GM18505 (cell line): ENCODE measurements around the gene RFTN1.

Source experiments
- ATAC-seq: cut with Tn5 transposase; IDR thresholded peaks from one replicate; pipeline ENCODE4 v1.9.1; 2021; ENCODE audit not compliant: unreplicated experiment
- POLR2A ChIP-seq: IDR thresholded peaks from 4 replicates; pipeline ENCODE4 v1.6.1; 2011; ENCODE audit warnings: borderline replicate concordance; ENCODE audit not compliant: insufficient read depth, insufficient read length; ENCODE audit errors: extremely low read depth

Gene RFTN1

GRCh38 chr3:16506451-16506850 lies 7.0 kb downstream of the RFTN1 start:
- no peak for ATAC-seq
- TF ChIP-seq POLR2A = no peak

DNA sequence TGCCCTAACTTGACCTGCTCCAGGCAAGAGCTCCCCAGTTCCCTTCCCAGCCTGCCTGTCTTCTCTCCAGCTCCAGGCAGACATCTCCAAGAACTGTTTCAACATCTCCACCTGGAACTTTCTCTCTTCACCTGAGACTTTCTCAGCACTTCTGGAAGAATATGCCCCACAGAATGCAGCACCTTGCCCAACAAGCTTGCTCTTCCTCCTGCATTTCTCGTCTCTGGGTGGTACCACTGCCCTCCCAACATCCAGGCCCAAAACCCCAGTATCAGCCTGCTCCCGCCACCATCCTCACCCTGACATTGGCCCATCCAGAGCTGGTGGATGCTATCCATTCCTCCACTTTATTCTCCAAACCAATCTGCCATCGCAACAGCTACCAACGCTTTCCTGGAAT lies 8.8 kb downstream of the RFTN1 start:
- ATAC-seq = no peak
- no peak for TF ChIP-seq POLR2A

- peak; percentile 35 for TF ChIP-seq POLR2A
- ATAC-seq = peak; percentile 80
These were observed 9.3 kb downstream of the RFTN1 start for GRCh38 chr3:16504242-16504641.

DNA sequence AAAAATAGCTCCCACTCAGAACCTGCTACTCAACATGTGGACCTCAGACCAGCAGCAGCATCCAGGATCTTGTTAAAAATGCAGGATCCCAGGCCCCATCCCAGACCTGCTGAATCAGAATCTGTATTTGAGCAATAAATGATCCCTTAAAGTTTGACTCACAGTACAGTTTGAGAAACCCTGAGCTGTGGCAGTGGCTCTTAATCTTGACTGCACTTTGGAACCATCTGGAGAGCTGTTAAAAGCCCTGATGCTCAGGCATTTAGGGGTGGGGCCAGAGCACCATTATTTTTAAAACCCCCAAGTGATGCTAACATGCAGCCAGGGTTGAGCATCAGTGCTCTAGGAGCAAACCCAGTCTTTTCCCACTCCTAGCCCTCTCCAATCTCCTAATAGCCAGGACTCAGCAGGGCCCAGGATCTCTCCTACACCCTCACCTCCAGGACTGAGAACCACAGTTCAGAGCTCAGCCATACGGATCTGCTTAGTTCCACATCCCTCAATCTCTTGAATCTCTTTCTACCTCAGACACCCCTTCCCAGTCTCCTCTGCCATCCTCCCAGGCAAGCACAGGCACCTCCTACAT lies 10.2 kb downstream of the RFTN1 start:
- no peak for TF ChIP-seq POLR2A
- no peak for ATAC-seq

DNA sequence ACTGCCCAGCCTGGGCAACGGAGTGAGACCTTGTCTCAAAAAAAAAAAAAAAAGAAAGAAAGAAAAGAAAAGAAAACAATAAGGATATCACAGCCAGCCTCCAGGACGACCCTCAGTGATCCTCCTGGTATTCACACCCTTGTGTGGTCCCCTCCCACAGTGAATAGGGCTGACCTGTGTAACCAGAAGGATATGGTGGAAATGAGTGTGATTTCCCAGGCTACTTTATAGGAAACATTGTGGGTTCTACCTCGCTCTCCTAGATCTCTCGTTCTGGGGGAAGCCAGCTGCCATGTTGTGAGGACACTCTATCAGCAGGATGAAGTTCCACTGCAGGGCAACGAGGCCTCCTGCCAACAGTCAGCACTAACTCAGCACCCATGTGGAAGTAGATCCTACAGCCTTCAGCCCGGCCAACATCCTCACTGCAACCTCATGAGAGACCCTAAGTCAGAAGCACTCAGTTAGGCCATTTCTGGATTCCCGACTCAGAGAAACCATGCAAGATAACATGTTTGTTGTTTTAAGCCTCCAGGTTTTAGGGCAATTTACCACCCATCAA lies 11.1 kb downstream of the RFTN1 start:
- TF ChIP-seq POLR2A = no peak
- no peak for ATAC-seq

GRCh38 chr3:16501376-16501775 lies 12.1 kb downstream of the RFTN1 start:
- TF ChIP-seq POLR2A = no peak
- no peak for ATAC-seq

GRCh38 chr3:16500911-16501310 lies 12.6 kb downstream of the RFTN1 start:
- no peak for TF ChIP-seq POLR2A
- no peak for ATAC-seq

DNA sequence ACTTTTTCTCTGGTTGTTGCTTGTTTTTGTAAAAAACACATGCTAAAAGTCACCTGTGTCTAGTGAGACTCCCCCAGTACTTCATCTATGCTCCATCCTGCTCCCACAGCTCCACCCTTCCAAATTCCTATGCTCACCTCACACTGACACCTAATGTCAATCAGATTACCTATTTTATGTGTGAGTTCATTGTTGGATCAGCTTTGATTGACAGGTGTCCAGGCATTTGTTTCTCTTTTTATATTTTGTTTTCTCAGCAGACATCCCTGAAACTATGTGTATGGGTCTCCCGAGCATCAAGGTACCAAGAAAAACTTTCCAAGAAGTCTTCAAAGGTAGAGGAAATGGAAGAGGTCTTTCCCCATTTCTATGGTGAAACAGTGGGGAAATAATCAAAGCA lies 13.4 kb downstream of the RFTN1 start:
- ATAC-seq = no peak
- TF ChIP-seq POLR2A = no peak

DNA sequence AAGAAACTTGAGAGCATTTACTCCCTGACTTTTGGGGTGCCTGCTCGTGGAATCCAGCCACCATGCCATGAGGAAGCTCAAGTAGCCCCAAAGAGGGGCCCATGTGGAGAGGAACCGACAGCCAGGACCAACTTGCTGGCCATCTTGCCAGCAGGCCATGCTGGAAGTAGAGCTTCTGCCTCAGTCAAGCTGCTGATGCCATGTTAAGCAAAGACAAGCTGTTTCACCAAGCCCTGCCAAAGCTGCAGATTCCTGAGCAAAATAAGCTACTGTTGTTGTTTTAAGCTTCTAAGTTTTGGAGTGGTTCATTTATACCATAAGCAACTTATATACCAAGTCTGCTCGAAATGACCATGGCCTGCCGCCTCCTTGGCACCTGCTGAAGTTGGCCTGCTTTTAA lies 14.1 kb downstream of the RFTN1 start:
- no peak for TF ChIP-seq POLR2A
- no peak for ATAC-seq

- ATAC-seq = no peak
- no peak for TF ChIP-seq POLR2A
These were observed 15.2 kb downstream of the RFTN1 start for GRCh38 chr3:16498130-16498890.

- TF ChIP-seq POLR2A = peak; percentile 13
- ATAC-seq = peak; percentile 55
These were observed 16.9 kb downstream of the RFTN1 start for GRCh38 chr3:16496408-16497222.

DNA sequence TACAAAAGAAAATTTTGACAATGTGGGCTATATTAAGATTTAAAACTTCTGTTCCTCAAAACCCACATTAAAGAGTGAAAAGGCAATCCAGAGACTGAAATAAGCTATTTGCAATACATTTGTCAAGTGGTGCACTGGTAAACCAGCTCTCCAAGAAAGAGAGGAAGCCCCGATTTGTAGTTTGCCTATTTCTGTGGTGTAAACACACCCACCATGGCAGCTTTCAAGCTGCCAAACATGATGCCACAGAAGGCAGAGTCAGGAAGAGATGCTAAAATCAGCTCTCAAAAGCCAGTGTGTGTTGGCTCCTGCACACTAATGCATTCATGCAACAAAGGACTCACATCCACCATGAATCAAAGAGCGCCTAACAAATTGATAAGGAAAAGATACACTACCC lies 17.5 kb downstream of the RFTN1 start:
- TF ChIP-seq POLR2A = no peak
- ATAC-seq = peak; percentile 21

GRCh38 chr3:16494814-16495431 lies 18.6 kb downstream of the RFTN1 start:
- no peak for ATAC-seq
- TF ChIP-seq POLR2A = no peak
